SK-N-MC (cell line): Measurements from ENCODE around the gene NRP2.

Experiments
- EZH2 ChIP-seq: fragments of 200-600 bp; sonication (generic); IDR thresholded peaks from one replicate; pipeline ENCODE4 v1.6.1; 2017; ENCODE audit warnings: antibody characterized with exemption
- FOXP2 ChIP-seq: optimal IDR thresholded peaks from 2 replicates; pipeline ENCODE3; 2011; ENCODE audit warnings: mild to moderate bottlenecking, moderate library complexity; ENCODE audit not compliant: insufficient read depth; ENCODE audit errors: extremely low read length, control extremely low read depth
- POLR2AphosphoS5 ChIP-seq: IDR thresholded peaks from 2 replicates; pipeline ENCODE4 v1.6.1; 2012; ENCODE audit warnings: mild to moderate bottlenecking, low read depth, low read length, borderline replicate concordance

DNA sequence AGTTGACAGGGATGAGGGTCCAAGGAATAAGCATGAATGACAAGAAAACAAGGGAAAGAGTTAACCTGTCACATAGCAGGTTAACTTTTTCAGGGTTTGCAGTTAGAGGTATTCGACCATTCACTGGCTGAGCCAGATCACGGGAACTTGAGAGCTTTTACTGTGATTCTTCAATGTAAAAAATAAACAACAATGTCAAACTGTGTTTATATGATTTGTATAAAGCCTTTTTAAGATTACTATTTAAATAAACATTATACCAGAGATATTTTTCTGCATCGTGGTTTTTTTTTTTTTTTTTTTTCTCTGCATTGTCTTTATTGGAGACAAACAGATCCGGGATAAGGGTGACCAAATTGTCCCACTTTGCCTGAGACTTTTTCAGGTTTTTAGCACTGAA is 115.6 kb downstream of the NRP2 start:
- TF ChIP-seq POLR2AphosphoS5 (no peak), EZH2 (no peak), FOXP2 (no peak)
